Spinal cord (tissue), 10 donors: Measurements from ENCODE around the gene ASCC3. TPM values are rescaled to one million over a fixed set of nuclear protein-coding genes. Genes with fewer than 3 reads are reported as not detected.

Experiments used
- DNase-seq, 6 donors: peaks; one replicate each; pipeline versions ENCODE4 v3.0.0 to v3.0.0-alpha.2; 2013 to 2015; ENCODE audit warnings: low spot score in 6 of 6, low read depth in 4 of 6
- H3K27ac ChIP-seq: one replicate; pipeline ENCODE4 v1.5.1; 2013; ENCODE audit warnings: low read depth, low read length, control low read depth
- H3K27me3 ChIP-seq: one replicate; pipeline ENCODE4 v1.6.1; 2013; ENCODE audit warnings: low read length; ENCODE audit not compliant: control insufficient read depth, insufficient read depth
- H3K36me3 ChIP-seq: one replicate; pipeline ENCODE4 v1.6.1; 2013; ENCODE audit warnings: low read length; ENCODE audit not compliant: control insufficient read depth, insufficient read depth
- H3K4me1 ChIP-seq: one replicate; pipeline ENCODE4 v1.6.1; 2013; ENCODE audit warnings: low read length; ENCODE audit not compliant: control insufficient read depth, insufficient read depth
- H3K4me3 ChIP-seq: one replicate; pipeline ENCODE4 v1.5.1; 2013; ENCODE audit warnings: low read depth, low read length, control low read depth
- H3K9me3 ChIP-seq: one replicate; pipeline ENCODE4 v1.6.1; 2013; ENCODE audit warnings: low read length; ENCODE audit not compliant: control insufficient read depth, insufficient read depth
- WGBS: methylation state at CpG from one replicate; pipeline ENCODE4 v1.1.5; 2013; ENCODE audit warnings: missing lambda C conversion rate; ENCODE audit not compliant: insufficient coverage; 5-methylcytosine and 5-hydroxymethylcytosine counted together
- polyA plus RNA-seq, 2 donors: library from polyadenylated mRNA; unstranded; fragments of 120-200 nt; gene quantifications; one replicate each; pipeline ENCODE4 v1.2.1, GENCODE V29; 2013; ENCODE audit not compliant: insufficient read length in 2 of 2
- total RNA-seq, 2 donors: library from RNA; depleted of rRNA in 1 of 2; stranded (reverse); fragments of 120-200 nt in 1 of 2; fragments of >200 nt in 1 of 2; gene quantifications; one replicate each; pipeline versions ENCODE4 v1.2.3 to v1.2.4, GENCODE V29; 2013 to 2014
- donor health status: healthy.

Gene ASCC3
- total and polyA plus RNA-seq, 4 donors: 19.7 to 53.3 (median 28.8) TPM

DNA sequence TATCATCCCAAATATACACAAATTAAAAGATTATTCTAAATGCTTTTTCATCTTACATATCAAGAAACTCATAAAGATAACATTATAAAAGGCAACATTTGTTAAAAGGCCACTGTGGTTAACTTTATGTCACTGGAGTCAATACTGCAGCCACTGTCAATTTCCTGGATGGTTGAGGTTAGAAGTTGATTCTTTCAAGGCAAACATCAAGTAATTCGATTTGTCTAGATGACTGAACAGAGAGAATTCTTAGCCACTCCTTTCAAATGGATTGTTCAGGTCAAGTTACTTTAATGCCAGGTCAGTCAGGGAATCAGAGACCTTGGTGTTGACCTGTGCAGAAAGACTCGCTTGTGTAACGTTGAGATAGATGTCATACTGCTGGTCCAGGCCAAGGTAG, 372.0 kb downstream of the ASCC3 start:
- Histone ChIP-seq H3K4me1 (no peaks in the 10 kb centered on the region), H3K4me3 (no peak overlapping the region), H3K9me3 (no peaks in the 10 kb centered on the region), H3K27me3 (no peaks in the 10 kb centered on the region), H3K36me3 (peaks cover 7% of the 10 kb centered on the region), H3K27ac (no peak overlapping the region)
- no CpG with 5 or more reads among the region's 3 CpGs for WGBS
- DNase-seq: no peak

GRCh38 chr6:100506651-100507050, 374.5 kb downstream of the ASCC3 start:
- Histone ChIP-seq H3K4me1 (no peaks in the 10 kb centered on the region), H3K4me3 (no peak overlapping the region), H3K9me3 (no peaks in the 10 kb centered on the region), H3K27me3 (no peaks in the 10 kb centered on the region), H3K36me3 (peaks cover 7% of the 10 kb centered on the region), H3K27ac (no peak overlapping the region)
- DNase-seq: no peak
- 83% methylated on average over 2 of the region's 2 CpGs for WGBS

DNA sequence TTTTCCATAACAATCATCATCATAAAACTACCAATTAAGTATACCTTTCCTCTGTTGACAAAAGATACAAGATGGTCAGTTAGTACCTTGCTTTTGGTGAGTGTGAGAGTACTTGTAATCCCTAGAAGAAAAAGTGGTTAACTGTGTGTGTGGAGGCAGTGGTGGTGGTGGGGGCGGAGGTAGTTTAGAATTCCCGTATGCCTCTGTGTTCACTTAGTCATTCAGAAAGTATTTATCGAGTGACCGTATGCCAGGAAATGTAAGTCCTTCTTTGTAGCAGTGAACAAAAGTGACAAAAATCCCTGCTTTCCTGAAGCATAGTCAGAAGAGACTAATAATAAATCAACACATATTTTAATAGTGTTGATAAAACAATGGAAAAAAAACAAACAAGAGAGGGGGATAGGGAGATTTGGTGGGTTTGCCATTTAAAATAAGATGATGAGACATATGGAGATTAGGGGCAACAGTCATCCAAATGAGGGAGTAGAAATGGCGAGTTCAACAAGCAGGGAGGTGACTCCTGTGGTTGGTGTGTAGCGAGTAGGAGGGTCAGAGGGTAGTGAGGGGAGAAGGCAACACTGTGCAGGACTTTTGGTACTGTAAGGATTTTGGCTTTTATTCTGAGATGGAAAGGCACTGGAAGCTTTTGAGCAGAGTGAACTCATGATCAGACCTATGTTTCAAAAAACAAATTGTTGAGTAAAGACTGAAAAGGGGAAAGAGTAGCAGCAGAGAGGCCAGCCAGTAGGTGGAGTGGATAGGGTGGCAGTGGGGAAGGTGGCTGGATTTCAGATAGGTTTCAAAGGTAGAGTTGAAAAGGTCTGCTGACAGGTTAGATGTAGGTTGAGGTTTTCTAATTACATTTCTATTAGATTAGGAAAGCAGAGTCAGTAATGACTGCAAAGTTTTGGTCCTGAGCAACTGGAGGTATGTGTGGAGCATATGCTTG, 376.1 kb downstream of the ASCC3 start:
- peaks cover 4% of the 10 kb centered on the region for H3K36me3 ChIP-seq
- H3K9me3 ChIP-seq: no peaks in the 10 kb centered on the region
- WGBS: 87% methylated on average over 4 of the region's 6 CpGs

DNA sequence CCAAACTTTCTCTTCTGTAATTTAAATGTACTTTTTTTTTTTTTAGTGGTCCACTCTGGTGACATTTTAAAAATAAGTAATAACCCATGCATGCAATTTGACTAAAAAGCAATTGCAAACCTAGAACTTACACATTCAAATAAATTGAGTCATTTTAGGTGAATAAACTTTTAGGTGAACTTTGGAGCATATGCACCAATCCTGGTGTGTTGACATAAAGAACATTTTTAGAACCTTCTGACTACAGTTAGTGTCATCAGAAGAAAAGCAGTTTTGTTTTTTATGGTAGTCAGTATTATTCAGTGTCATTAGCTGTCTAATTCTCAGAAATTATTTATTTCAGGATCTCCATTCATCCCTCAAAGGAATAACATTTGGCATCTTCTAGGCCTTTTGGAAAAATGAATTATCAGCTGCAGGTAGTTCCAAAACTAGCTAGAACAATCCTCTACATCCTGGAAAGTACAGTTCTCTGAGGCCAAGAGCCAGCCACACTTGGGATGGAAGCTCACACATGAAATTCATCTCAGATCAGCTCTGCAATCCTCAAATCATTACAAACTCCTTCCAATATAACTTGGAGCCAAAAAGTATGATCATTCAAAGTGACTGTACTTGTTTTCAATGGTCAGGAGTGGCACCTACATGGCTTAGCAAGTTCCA, 378.0 kb downstream of the ASCC3 start:
- Histone ChIP-seq H3K27ac (no peak overlapping the region), H3K4me1 (no peaks in the 10 kb centered on the region)
- DNase-seq: no peak

More for the DNA sequence above, 376.1 kb downstream of the ASCC3 start:
- no peak overlapping the region for H3K27ac ChIP-seq
- no peak for DNase-seq
- H3K27me3 ChIP-seq: no peaks in the 10 kb centered on the region
- H3K4me1 ChIP-seq: no peaks in the 10 kb centered on the region
- no peak overlapping the region for H3K4me3 ChIP-seq

GRCh38 chr6:100493206-100493888, 387.8 kb downstream of the ASCC3 start:
- Histone ChIP-seq H3K9me3 (no peaks in the 10 kb centered on the region), H3K27ac (no peak overlapping the region), H3K4me3 (no peak overlapping the region), H3K36me3 (no peaks in the 10 kb centered on the region), H3K4me1 (no peaks in the 10 kb centered on the region), H3K27me3 (no peaks in the 10 kb centered on the region)
- no peak for DNase-seq
- WGBS: 100% methylated on average over 1 of the region's 6 CpGs

More for the DNA sequence above, 378.0 kb downstream of the ASCC3 start:
- H3K9me3 ChIP-seq: no peaks in the 10 kb centered on the region
- no peaks in the 10 kb centered on the region for H3K36me3 ChIP-seq
- H3K27me3 ChIP-seq: no peaks in the 10 kb centered on the region
- H3K4me3 ChIP-seq: no peak overlapping the region

DNA sequence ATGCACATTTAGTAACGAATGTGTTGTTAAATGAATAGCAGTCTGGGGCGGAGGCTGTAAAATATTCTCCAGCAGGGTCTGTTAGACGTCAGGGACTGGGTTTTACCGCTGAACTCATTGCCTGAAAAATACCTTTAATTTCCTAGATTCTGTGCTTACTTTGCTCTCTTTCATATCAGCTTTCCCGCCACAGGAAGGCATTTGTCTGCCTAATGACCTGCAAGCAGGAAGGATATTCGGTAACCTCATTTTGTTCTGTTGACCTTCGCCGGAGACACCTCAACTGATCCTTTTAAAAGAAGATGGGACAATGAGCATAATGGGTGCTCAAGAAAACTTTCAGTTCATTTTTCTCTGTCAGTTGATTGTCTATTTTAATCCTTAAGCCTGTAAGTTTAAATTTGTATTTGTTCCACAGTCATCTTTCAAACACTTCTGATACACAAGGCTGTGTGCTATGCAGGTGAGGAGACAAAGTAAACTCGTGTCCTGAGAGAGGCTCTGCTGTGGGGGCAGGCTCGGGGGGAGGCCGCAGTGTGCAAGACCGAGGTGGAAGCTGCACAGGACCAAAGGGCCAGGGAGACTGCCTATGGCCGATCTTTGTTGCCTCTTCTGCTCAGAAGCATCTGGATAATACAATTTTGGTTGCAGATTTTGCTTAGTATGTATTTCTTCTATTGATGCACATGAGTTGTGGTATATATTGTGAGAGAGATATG, 389.0 kb downstream of the ASCC3 start:
- 60% methylated on average over 5 of the region's 13 CpGs for WGBS
- no peak overlapping the region for H3K4me3 ChIP-seq

GRCh38 chr6:100490065-100490464, 391.1 kb downstream of the ASCC3 start:
- Histone ChIP-seq H3K4me3 (no peak overlapping the region), H3K9me3 (no peaks in the 10 kb centered on the region), H3K27ac (no peak overlapping the region), H3K36me3 (no peaks in the 10 kb centered on the region), H3K27me3 (no peaks in the 10 kb centered on the region), H3K4me1 (no peaks in the 10 kb centered on the region)
- DNase-seq: no peak
- 86% methylated on average over 2 of the region's 2 CpGs for WGBS

More for the DNA sequence above, 389.0 kb downstream of the ASCC3 start:
- Histone ChIP-seq H3K27me3 (no peaks in the 10 kb centered on the region), H3K4me1 (no peaks in the 10 kb centered on the region), H3K9me3 (no peaks in the 10 kb centered on the region), H3K27ac (no peak overlapping the region), H3K36me3 (no peaks in the 10 kb centered on the region)
- DNase-seq: peak in 1 of 6 donors; percentile 66

DNA sequence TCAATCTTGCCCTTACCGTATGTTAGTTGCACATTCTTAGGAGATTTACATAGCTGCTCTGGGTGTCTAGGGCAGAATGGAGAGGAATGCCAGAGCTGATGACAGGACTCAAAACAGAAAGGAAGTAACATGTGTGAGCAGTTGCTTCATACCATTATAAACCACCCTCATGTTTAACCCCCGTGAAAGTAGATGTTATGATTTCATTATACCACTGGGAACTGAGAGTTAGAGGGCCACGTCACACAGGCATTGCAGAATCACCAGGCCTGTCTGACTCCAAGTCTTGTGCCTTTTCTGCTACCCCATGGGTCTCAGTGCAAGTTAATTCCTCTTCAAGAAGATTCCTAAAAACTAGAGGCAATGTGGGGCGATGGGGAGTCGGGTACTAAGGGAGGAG, 392.9 kb downstream of the ASCC3 start:
- Histone ChIP-seq H3K36me3 (no peaks in the 10 kb centered on the region), H3K27ac (no peak overlapping the region), H3K4me3 (no peak overlapping the region), H3K9me3 (no peaks in the 10 kb centered on the region), H3K27me3 (no peaks in the 10 kb centered on the region), H3K4me1 (no peaks in the 10 kb centered on the region)
- DNase-seq: no peak
- WGBS: 96% methylated on average over 4 of the region's 5 CpGs

GRCh38 chr6:100487638-100488037, 393.5 kb downstream of the ASCC3 start:
- no CpG with 5 or more reads among the region's 2 CpGs for WGBS
- Histone ChIP-seq H3K27ac (no peak overlapping the region), H3K36me3 (no peaks in the 10 kb centered on the region)

More at GRCh38 chr6:100487638-100488037, 393.5 kb downstream of the ASCC3 start:
- Histone ChIP-seq H3K9me3 (no peaks in the 10 kb centered on the region), H3K27me3 (no peaks in the 10 kb centered on the region), H3K4me1 (no peaks in the 10 kb centered on the region), H3K4me3 (no peak overlapping the region)
- DNase-seq: no peak
